H1 (cell line): ENCODE results near the gene COL4A2. TPM values are rescaled to one million over a fixed set of nuclear protein-coding genes. Genes with fewer than 3 reads are reported as not detected.

ENCODE experiments used
- CTCF ChIA-PET: fragments of 300-600 bp; sonication (Branson Sonifier 250); formaldehyde crosslinking; loops from one replicate; lab custom pipeline; 2021; ENCODE audit not compliant: partially characterized antibody; lab: Charles Lee
- POLR2A ChIA-PET: fragments of 300-600 bp; sonication (Branson Sonifier 250); formaldehyde crosslinking; loops from one replicate; lab custom pipeline; 2021; ENCODE audit warnings: inconsistent platforms; ENCODE audit not compliant: partially characterized antibody; lab: Charles Lee
- DNase-seq, 2 experiments: peaks; one replicate each; pipeline versions ENCODE4 v3.0.0 to v3.0.0-alpha.2; 2010 to 2022; ENCODE audit warnings: low spot score in 2 of 2, low read depth in 1 of 2, mixed read lengths in 1 of 2
- FAIRE-seq: peaks from 2 replicates; lab custom pipeline; 2011; peaks lifted over from hg19 to GRCh38; lab: Jason Lieb, UNC
- H2AFZ ChIP-seq: 2 replicates; pipeline ENCODE4 v1.8.1; 2012; ENCODE audit warnings: low read length, inconsistent platforms
- H2AK5ac ChIP-seq: 2 replicates; pipeline ENCODE4 v1.6.1; 2013; ENCODE audit warnings: low read depth, low read length
- H2BK120ac ChIP-seq: replicated peaks from 2 replicates; pipeline ENCODE3; 2013; ENCODE audit warnings: low read depth, low read length, inconsistent platforms
- H2BK12ac ChIP-seq: 2 replicates; pipeline ENCODE4 v1.6.1; 2013; ENCODE audit warnings: low read depth, low read length
- H2BK15ac ChIP-seq: 2 replicates; pipeline ENCODE4 v1.6.1; 2013; ENCODE audit warnings: low read length
- H2BK20ac ChIP-seq: 2 replicates; pipeline ENCODE4 v1.6.1; 2013; ENCODE audit warnings: low read length
- H2BK5ac ChIP-seq: 2 replicates; pipeline ENCODE4 v1.6.1; 2013; ENCODE audit warnings: low read depth, low read length
- H3K14ac ChIP-seq: 2 replicates; pipeline ENCODE4 v1.6.1; 2013; ENCODE audit warnings: inconsistent platforms; ENCODE audit not compliant: insufficient read length
- H3K18ac ChIP-seq: 2 replicates; pipeline ENCODE4 v1.6.1; 2013; ENCODE audit warnings: low read length; ENCODE audit errors: extremely low read depth
- H3K23ac ChIP-seq: 2 replicates; pipeline ENCODE4 v1.6.1; 2013; ENCODE audit warnings: inconsistent platforms; ENCODE audit not compliant: insufficient read length
- H3K23me2 ChIP-seq: 2 replicates; pipeline ENCODE4 v1.6.1; 2013; ENCODE audit warnings: low read depth, low read length
- H3K27ac ChIP-seq: 2 replicates; pipeline ENCODE4 v1.6.1; 2011; ENCODE audit warnings: low read depth, low read length, inconsistent platforms
- H3K27me3 ChIP-seq, 4 experiments: replicated peaks in 1 of 4; 1 replicate in 1 of 4; 2 replicates in 3 of 4; pipeline versions ENCODE4 v1.6.1 to v1.8.1; 2011 to 2013; ENCODE audit warnings: low read length in 3 of 4, mild to moderate bottlenecking in 3 of 4, inconsistent platforms in 2 of 4, mixed read lengths in 2 of 4, moderate library complexity in 1 of 4; ENCODE audit not compliant: control insufficient read depth in 3 of 4, insufficient read depth in 3 of 4; ENCODE audit errors: extremely low read depth in 1 of 4
- H3K36me3 ChIP-seq, 4 experiments: 2 replicates each; pipeline versions ENCODE4 v1.6.1 to v1.8.1; 2011 to 2013; ENCODE audit warnings: mild to moderate bottlenecking in 4 of 4, low read length in 3 of 4, moderate library complexity in 2 of 4, control low read depth in 1 of 4, inconsistent platforms in 1 of 4; ENCODE audit not compliant: insufficient read depth in 4 of 4, control insufficient read depth in 2 of 4
- H3K4ac ChIP-seq: replicated peaks from 2 replicates; pipeline ENCODE3; 2013; ENCODE audit warnings: low read length, low read depth, mixed read lengths, inconsistent platforms; ENCODE audit not compliant: insufficient read length
- H3K4me1 ChIP-seq, 4 experiments: replicated peaks in 1 of 4; 1 replicate in 1 of 4; 2 replicates in 3 of 4; pipeline versions ENCODE4 v1.6.1 to v1.8.1; 2011 to 2013; ENCODE audit warnings: low read length in 3 of 4, inconsistent platforms in 2 of 4, mixed read lengths in 1 of 4; ENCODE audit not compliant: insufficient read depth in 4 of 4, control insufficient read depth in 3 of 4
- H3K4me2 ChIP-seq, 2 experiments: 2 replicates each; pipeline versions ENCODE4 v1.6.1 to v1.8.1; 2011 to 2013; ENCODE audit warnings: low read depth in 2 of 2, low read length in 2 of 2, control low read depth in 1 of 2, inconsistent platforms in 1 of 2, mild to moderate bottlenecking in 1 of 2; ENCODE audit not compliant: insufficient read depth in 1 of 2
- H3K4me3 ChIP-seq, 4 experiments: fragments of 200-600, 300-600 bp in 1 of 4; sonication (generic), shearing (Covaris generic), sonication (Bioruptor Twin) in 1 of 4; 2 replicates each; pipeline versions ENCODE4 v1.5.1 to v1.8.1; 2011 to 2016; ENCODE audit warnings: low read length in 4 of 4, low read depth in 3 of 4, control low read depth in 2 of 4, inconsistent platforms in 2 of 4, mild to moderate bottlenecking in 2 of 4, mixed read lengths in 1 of 4, moderate library complexity in 1 of 4; ENCODE audit not compliant: insufficient read depth in 2 of 4; ENCODE audit errors: extremely low read depth in 1 of 4
- H3K56ac ChIP-seq: replicated peaks from 2 replicates; pipeline ENCODE3; 2013; ENCODE audit warnings: low read depth, mild to moderate bottlenecking, mixed read lengths, low read length, inconsistent platforms; ENCODE audit not compliant: insufficient read length
- H3K79me1 ChIP-seq: 2 replicates; pipeline ENCODE4 v1.6.1; 2013; ENCODE audit warnings: low read depth, low read length, control low read depth
- H3K79me2 ChIP-seq, 2 experiments: 2 replicates each; pipeline versions ENCODE4 v1.6.1 to v1.8.1; 2012 to 2013; ENCODE audit warnings: low read length in 2 of 2, mild to moderate bottlenecking in 2 of 2, inconsistent platforms in 1 of 2; ENCODE audit not compliant: insufficient read depth in 2 of 2, control insufficient read depth in 1 of 2
- H3K9ac ChIP-seq, 4 experiments: replicated peaks in 1 of 4; 1 replicate in 1 of 4; 2 replicates in 3 of 4; pipeline versions ENCODE4 v1.6.1 to v1.8.1; 2011 to 2013; ENCODE audit warnings: low read depth in 3 of 4, low read length in 3 of 4, control low read depth in 2 of 4, mild to moderate bottlenecking in 2 of 4, moderate library complexity in 2 of 4, inconsistent platforms in 1 of 4; ENCODE audit errors: extremely low read depth in 1 of 4
- H3K9me3 ChIP-seq, 2 experiments: 2 replicates each; pipeline versions ENCODE4 v1.6.1 to v1.8.1; 2012 to 2013; ENCODE audit warnings: mild to moderate bottlenecking in 2 of 2, moderate library complexity in 2 of 2, control low read depth in 1 of 2, inconsistent platforms in 1 of 2, low read depth in 1 of 2, low read length in 1 of 2, mixed read lengths in 1 of 2; ENCODE audit not compliant: insufficient read depth in 2 of 2
- H4K20me1 ChIP-seq, 2 experiments: replicated peaks in 1 of 2; 2 replicates each; pipeline versions ENCODE3 to v1.8.1; 2011 to 2013; ENCODE audit warnings: inconsistent platforms in 2 of 2, low read length in 2 of 2, mild to moderate bottlenecking in 1 of 2; ENCODE audit not compliant: insufficient read depth in 2 of 2, control insufficient read depth in 1 of 2
- H4K5ac ChIP-seq: 2 replicates; pipeline ENCODE4 v1.6.1; 2013; ENCODE audit warnings: low read length, low read depth, mixed read lengths, inconsistent platforms; ENCODE audit not compliant: insufficient read length
- H4K8ac ChIP-seq: 2 replicates; pipeline ENCODE4 v1.8.0; 2013; ENCODE audit warnings: mild to moderate bottlenecking, moderate library complexity, low read length, inconsistent platforms; ENCODE audit not compliant: insufficient read depth; ENCODE audit errors: extremely low read depth
- H4K91ac ChIP-seq: replicated peaks from 2 replicates; pipeline ENCODE3; 2013; ENCODE audit warnings: low read length, mixed read lengths, inconsistent platforms; ENCODE audit not compliant: insufficient read length
- GABPA ChIP-seq: IDR thresholded peaks from 2 replicates; pipeline ENCODE4 v1.6.1; 2011; ENCODE audit warnings: mild to moderate bottlenecking, low read length, moderate library complexity, borderline replicate concordance; ENCODE audit not compliant: insufficient read depth
- WGBS, 2 experiments: shearing (Covaris generic) in 1 of 2; methylation state at CpG; one replicate each; pipeline versions ENCODE4 v1.1.6 to v1.1.7; 2013 to 2015; ENCODE audit warnings: low lambda C conversion rate in 2 of 2, mixed read lengths in 2 of 2, inconsistent platforms in 1 of 2, low coverage in 1 of 2, missing lambda C conversion rate in 1 of 2; ENCODE audit not compliant: insufficient replicate concordance in 2 of 2, insufficient coverage in 1 of 2, insufficient read length in 1 of 2; ENCODE audit errors: extremely low coverage in 1 of 2, missing lambda C conversion rate in 1 of 2; 5-methylcytosine and 5-hydroxymethylcytosine counted together
- polyA plus RNA-seq, 7 experiments: library from polyadenylated mRNA; depleted of rRNA in 3 of 7; stranded (reverse) in 5 of 7; unstranded in 2 of 7; fragments of >200 nt in 5 of 7; fragments of 200-250 nt in 2 of 7; gene quantifications; 1 replicate in 5 of 7; 2 replicates in 1 of 7; 4 replicates in 1 of 7; pipeline versions ENCODE4 v1.2.1 to v1.2.3, GENCODE V29; 2011 to 2013; ENCODE audit warnings: missing spikeins in 2 of 7, mixed read lengths in 2 of 7
- total RNA-seq: library from RNA; stranded (reverse); fragmentation: NEBNext Ultra II Directional; extraction: Animal tissue kit (Norgen Biotek cat#: 25700); gene quantifications from 2 replicates; pipeline ENCODE4 v1.2.1, GENCODE V29; 2021

The COL4A2 gene
- total and polyA plus RNA-seq, 2 of the 8 experiments (the other 6 are each of a cell fraction or from before 2014, with no cell fraction given), result 80.4 to 87.3 TPM

GRCh38 chr13:110387451-110388107, 80.5 kb downstream of the COL4A2 start:
- Histone ChIP-seq H3K79me1 (peaks cover 4% of the 10 kb centered on the region; the same call in 1 of the 2 replicates), H3K56ac (no peak overlapping the region), H3K4ac (no peak overlapping the region), H3K4me2 (0 out of 4 replicates have a peak overlapping the region, but pooled peaks of 1 of the 2 experiments have one; percentile 9), H3K36me3 (no peaks in the 10 kb centered on the region; a peak in 1 of 8 replicates), H2BK120ac (no peak overlapping the region), H2BK20ac (no peak overlapping the region), H3K9ac (no peak overlapping the region), H3K14ac (no peak overlapping the region), H3K27ac (no peak overlapping the region), H3K23me2 (no peaks in the 10 kb centered on the region), H3K4me1 (peaks cover 0 to 15% (median 4%) of the 10 kb centered on the region in 4 experiments; a peak in 4 of 7 replicates), H3K9me3 (peaks cover 0 to 7% of the 10 kb centered on the region in 2 experiments; a peak in 1 of 4 replicates), H2AFZ (no peak overlapping the region), H4K8ac (no peak overlapping the region; the same call in 1 of the 2 replicates), H2BK5ac (no peak overlapping the region; the same call in 1 of the 2 replicates), H4K5ac (no peak overlapping the region), H4K20me1 (no peaks in the 10 kb centered on the region), H2AK5ac (no peak overlapping the region; the same call in 1 of the 2 replicates), H3K18ac (no peak overlapping the region), H3K23ac (no peak overlapping the region), H3K27me3 (no peaks in the 10 kb centered on the region), H4K91ac (no peak overlapping the region), H3K4me3 (no peak overlapping the region), H2BK15ac (no peak overlapping the region), H2BK12ac (peak overlapping the region; percentile 27; the same call in 1 of the 2 replicates), H3K79me2 (no peaks in the 10 kb centered on the region; a peak in 1 of 4 replicates)
- ChIA-PET POLR2A (no interaction called here), CTCF (interaction anchor here (1.0 to 2.5 kb wide), 8 partner anchors 8 to 64 kb away, joined by 3 to 10 read pairs (median 4); no protein-coding TSS in a partner anchor)
- 82% methylated on average over 19 of the region's 25 CpGs; no CpG with 5 or more reads in 1 of the 2 experiments for WGBS, 2 experiments
- DNase-seq (peak in 1 of 2 experiments; percentile 58), FAIRE-seq (no peak)
- TF ChIP-seq GABPA, result no peak
